GM21717 (cell line): ENCODE measurements around the gene GRK1.

Experiments used
- ATAC-seq: cut with Tn5 transposase; IDR thresholded peaks from one replicate; pipeline ENCODE4 v1.9.1; 2021; ENCODE audit warnings: mild to moderate bottlenecking, moderate library complexity; ENCODE audit not compliant: unreplicated experiment

Gene GRK1

GRCh38 chr13:113660066-113660465 is 7.0 kb upstream of the GRK1 start:
- no peak for ATAC-seq

GRCh38 chr13:113661509-113661908 is 5.5 kb upstream of the GRK1 start:
- ATAC-seq = no peak

GRCh38 chr13:113663934-113664333 is 3.1 kb upstream of the GRK1 start:
- no peak for ATAC-seq

DNA sequence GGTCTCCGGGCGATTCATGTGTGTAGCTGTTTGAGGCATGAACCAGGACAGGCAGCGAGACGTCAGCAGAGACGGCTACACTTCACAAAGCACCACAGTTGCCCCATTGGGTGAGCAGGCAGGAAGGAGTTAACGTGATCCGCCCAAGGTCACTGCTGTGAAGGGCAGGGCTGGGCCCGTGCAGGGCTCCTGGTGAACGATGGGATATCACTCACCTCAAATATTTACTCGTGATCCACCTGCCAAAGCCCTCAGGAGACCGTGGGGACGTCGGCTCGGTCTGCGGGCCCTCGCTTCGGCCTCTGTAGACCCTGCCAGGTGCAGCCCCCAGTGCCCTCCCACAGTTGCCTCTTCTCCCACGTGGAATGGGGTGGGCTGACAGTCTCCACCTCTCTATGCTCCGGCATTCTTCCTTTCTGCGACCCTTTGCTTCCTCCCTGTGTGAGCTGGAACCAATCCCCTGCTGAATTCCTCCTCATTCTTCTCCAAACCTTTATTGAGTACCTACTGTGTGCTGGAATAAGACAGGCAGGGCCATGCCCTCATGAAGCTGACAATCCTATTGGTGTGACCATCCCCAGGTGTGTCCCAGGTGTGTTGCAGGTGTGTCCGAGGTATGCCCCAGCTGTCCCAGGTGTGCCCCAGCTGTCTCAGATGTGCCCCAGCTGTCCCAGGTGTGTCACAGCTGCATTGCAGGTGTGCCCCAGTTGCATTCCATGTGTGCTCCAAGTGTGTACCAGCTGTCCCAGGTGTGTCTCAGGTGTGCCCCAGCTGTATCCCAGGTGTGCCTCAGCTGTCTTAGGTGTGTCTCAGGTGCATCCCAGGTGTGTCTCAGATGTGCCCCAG is 2.0 kb upstream of the GRK1 start:
- no peak for ATAC-seq

- ATAC-seq = no peak
These were observed 1.3 kb upstream of the GRK1 start for GRCh38 chr13:113665597-113666328.

- no peak for ATAC-seq
These were observed 719 bp upstream of the GRK1 start for GRCh38 chr13:113666329-113666670.

DNA sequence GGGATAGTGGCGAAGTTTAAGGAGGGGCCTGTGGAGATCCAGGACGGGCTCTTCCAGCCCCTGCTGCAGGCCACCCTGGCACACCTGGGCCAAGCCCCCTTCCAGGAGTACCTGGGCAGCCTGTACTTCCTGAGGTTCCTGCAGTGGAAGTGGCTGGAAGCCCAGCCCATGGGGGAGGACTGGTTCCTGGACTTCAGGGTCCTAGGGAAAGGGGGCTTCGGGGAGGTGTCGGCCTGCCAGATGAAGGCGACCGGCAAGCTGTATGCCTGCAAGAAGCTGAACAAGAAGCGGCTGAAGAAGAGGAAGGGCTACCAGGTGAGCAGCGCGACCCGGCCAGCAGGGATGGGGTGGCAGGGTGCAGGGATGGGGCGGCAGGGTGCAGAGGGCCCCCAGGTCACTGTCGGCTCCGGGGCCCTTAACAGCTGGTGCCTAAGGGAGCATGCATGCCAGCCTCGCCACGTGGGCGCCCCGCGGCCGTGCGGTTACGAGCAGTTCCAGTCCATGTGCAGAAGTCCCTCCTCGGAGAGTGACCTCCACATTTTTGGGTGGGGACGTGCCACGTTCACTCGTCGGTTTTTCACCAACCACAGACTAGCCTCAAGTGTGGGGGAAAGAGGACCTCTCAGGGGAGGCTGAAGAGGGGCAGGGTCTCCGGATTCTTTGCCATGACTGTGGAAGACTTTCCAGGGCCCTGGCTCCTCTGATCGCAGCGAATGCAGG is 912 bp downstream of the GRK1 start:
- ATAC-seq = no peak

- ATAC-seq = no peak
These were observed 1.5 kb downstream of the GRK1 start for GRCh38 chr13:113668491-113668971.

GRCh38 chr13:113669231-113669754 is 2.3 kb downstream of the GRK1 start:
- no peak for ATAC-seq

DNA sequence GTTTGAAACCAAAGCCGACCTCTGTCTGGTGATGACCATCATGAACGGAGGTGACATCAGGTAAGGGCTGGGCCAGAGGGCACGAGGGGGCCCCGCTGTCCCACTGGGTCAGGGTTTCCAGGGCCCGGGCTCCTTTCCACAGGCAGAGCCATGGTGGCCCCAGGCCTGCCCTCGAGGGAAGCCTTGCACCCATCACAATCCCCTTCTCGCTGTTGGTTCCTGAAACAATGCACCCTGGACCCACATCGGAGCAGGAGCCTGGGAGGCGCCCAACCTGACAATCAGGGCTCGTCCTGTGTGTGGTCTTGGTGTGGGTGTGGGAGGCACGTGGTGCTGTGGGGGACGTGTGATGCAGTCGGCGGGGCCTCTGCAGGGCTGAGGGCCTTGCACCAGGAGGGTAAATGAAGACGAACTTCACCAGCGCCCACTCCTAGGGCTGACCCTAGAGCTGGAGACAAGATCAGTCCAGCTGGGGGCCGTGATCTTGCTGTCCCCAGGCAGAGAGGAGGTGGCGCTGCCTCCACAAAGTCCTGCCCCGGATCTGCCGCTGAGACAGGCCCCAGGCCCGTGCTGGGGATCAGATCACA is 2.8 kb downstream of the GRK1 start:
- ATAC-seq = no peak

GRCh38 chr13:113670541-113670940 is 3.5 kb downstream of the GRK1 start:
- ATAC-seq = no peak

DNA sequence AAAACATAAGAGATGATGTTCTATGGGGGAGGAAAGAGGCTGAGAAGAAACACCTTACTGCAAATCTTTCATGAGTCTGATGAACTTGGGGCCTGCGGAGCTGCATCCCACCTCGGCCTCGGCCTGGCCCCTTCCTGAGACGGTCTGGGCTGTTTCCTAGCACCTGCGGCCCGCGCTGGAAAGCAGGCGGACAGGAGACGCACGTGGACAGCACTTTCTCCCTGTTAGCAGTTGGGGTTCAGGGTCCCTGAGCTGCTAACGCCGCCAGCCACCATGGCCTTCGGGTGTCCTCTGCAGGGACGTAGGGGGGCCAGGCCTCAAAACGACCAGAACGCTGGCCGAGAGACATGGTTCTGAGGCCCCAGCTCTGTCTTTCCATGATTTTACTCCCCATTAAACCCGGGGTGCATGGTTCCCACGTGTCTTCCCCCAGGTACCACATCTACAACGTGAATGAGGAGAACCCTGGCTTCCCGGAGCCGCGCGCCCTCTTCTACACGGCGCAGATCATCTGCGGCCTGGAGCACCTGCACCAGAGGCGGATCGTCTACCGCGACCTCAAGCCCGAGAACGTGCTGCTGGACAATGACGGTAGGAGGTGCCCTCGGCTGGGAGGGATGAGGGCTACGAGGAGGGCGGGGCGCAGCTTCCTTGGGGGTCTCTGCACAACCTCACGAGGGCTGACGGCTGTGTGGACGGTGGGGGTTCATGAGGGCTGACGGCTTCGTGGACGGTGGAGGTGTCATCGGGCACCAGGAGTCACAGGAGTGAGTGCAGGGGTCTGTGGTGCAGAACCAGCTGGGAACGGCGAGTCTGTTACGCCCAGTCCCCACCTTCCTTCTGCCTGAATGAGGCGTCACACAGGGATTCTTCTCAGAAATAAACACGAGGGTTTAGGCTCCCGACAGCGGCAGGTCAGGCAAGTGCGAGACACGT is 4.3 kb downstream of the GRK1 start:
- ATAC-seq = no peak

DNA sequence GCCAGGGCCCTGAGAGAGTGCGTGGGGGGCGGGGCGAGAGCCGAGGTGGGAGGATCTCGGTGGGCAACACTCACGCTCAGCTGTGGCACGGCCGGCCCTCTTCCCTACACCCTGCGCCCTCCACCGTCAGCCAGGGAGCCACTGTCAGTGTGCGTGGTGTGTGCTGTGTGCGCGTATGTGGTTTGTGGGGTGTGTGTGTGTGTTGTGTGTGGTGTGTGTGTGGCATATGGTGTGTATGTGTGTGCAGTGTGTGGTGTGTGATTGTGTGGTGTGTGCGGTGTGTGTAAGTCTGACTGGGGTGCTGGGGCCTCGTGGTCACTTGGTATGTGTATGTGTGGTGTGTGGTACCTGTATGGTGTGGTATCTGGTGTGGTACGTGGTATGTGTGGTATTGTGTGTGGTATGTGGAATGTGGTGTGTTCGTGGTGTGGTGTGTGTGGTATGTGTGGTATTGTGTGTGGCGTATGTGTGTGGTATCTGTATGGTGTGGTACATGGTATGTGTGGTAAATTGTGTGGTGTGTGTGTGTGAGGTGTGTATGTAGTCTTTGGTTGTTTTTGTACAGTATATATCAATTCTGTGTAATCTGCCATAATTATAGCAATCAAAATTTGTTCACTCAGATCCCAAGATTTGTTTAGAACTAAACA is 5.1 kb downstream of the GRK1 start:
- no peak for ATAC-seq

DNA sequence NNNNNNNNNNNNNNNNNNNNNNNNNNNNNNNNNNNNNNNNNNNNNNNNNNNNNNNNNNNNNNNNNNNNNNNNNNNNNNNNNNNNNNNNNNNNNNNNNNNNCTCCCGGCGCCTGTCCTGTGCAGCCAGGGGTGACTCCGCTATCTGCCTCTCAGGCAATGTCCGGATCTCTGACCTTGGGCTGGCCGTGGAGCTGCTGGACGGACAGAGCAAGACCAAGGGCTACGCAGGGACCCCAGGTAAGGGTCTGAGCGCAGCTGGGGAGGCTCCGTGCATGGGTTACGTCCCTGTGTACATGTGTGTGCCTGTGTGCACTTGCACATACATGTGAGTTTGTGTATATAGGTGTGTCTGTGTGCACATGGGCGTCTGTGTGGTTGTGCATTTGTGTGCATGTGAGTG is 55.9 kb downstream of the GRK1 start:
- ATAC-seq = no peak

GRCh38 chr13:113723410-113724015 is 56.5 kb downstream of the GRK1 start:
- ATAC-seq = no peak

DNA sequence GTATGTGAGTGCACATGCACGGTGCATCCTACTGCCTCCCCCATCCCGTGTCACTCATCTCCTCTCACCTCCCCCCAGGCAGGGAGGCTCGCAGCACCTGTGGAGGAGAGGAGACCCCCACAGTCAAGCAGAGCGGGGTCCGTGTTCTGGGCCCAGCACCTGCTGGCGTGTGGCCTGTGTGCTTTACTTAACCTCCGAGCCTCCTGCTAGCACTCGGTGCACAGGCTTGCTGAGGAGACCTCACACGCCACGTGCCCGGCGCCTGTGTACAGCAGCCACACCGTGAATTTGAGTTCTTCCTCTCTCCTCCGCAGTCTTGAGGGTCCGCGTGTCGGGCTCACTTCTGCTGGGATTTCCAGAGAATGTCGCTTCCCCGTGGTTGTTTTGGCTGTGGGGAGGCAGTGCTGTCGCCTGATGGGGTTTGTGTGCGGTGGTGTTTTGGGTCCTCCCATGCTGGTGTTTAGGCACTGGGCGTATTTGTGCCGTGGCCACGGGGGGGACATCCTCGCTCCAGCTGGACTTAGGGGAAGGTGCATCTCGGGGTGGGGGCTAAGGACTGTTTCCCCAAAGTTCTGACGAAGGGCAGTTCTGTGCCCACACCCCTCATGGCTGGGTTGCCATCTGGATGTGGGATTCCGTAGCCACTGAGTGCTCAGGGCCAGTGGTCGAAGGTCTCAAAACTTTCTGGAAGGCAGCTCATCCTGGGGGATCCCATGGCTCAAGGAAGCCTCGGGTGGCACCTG is 57.2 kb downstream of the GRK1 start:
- no peak for ATAC-seq

DNA sequence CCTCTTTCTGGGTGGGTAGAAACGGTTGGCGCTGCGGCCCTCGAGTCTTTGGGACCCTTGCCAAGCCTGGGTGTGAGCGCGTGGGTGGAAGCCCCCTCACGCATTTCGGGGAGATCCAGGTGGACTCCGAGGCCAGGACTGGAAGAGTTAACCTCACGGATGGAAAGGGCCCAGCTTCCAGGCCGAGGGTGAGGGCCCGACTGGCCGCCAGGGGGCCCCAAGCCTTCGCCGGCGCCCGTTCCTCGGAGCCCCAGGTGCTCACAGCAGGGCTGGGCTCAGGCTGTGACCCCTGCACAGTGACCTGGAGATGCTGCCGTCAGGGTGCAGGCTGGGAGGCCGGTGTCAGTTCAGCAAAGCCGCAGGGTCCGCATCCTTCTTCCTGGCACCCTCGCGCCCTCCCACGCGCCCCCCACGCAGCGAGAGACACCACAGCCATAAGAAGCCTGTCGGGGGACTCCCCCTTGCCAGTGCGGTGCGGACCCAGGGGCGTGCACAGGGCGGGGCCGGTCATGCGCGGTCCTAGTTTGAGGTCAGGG is 57.8 kb downstream of the GRK1 start:
- no peak for ATAC-seq
